ENCODE measurements around the gene CALHM6. TPM values are rescaled to one million over a fixed set of nuclear protein-coding genes. Genes with fewer than 3 reads are reported as not detected.
A peak's percentile ranks its signal among the peaks of the same experiment; 100 is the strongest.

The CALHM6 gene
- total and polyA plus RNA-seq, 7 donors: 1.3 to 32.0 (median 8.6) TPM

GRCh38 chr6:116456927-116457326 lies 4.2 kb upstream of the CALHM6 start:
- intact Hi-C loops (cut with DNase I): no loop called here
- Histone ChIP-seq H3K27ac (no peak overlapping the region), H3K36me3 (no peaks in the 10 kb centered on the region), H3K27me3 (peaks cover 0 to 3% (median 0%) of the 10 kb centered on the region in 3 donors), H3K4me1 (peaks cover 0 to 4% (median under 1%) of the 10 kb centered on the region in 4 donors), H3K4me3 (no peak overlapping the region), H3K9me3 (no peaks in the 10 kb centered on the region)
- no peak for TF ChIP-seq POLR2A (IDR thresholded peaks at IDR 0.05)
- TF ChIP-seq, protein P1, sequence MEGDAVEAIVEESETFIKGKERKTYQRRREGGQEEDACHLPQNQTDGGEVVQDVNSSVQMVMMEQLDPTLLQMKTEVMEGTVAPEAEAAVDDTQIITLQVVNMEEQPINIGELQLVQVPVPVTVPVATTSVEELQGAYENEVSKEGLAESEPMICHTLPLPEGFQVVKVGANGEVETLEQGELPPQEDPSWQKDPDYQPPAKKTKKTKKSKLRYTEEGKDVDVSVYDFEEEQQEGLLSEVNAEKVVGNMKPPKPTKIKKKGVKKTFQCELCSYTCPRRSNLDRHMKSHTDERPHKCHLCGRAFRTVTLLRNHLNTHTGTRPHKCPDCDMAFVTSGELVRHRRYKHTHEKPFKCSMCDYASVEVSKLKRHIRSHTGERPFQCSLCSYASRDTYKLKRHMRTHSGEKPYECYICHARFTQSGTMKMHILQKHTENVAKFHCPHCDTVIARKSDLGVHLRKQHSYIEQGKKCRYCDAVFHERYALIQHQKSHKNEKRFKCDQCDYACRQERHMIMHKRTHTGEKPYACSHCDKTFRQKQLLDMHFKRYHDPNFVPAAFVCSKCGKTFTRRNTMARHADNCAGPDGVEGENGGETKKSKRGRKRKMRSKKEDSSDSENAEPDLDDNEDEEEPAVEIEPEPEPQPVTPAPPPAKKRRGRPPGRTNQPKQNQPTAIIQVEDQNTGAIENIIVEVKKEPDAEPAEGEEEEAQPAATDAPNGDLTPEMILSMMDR (IDR thresholded peaks at IDR 0.05): no peak
- no peak for TF ChIP-seq POLR2AphosphoS5 (IDR thresholded peaks at IDR 0.05)
- no peak for TF ChIP-seq EP300 (IDR thresholded peaks at IDR 0.05)
- WGBS, 2 donors: 58 to 71% methylated on average over 2 of the region's 2 CpGs
- DNase-seq: no peak

DNA sequence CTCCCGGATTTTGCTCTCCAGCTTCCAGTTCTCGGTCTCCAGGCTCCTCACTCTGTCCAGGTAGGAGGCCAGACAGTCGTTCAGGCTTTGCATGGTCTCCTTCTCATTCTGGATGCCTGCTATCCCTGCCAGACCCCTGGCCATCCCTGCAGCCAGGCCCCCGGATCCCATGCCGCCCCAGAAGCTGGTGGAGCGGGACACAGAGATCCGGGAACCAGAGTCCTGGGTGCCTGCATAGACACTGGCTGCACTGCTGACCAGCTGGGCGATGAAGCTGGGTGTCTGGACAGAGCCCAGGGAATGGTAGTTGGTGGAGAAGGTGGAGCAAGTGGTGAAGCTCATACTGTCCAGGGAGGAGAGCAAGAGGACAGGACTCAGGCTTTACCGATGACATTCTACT lies 2.9 kb upstream of the CALHM6 start:
- H3K9me3 ChIP-seq: no peaks in the 10 kb centered on the region
- peaks cover 0 to 16% (median 0%) of the 10 kb centered on the region in 3 donors for H3K27me3 ChIP-seq
- no peak for DNase-seq
- no peak overlapping the region for H3K27ac ChIP-seq
- no peak overlapping the region for H3K4me3 ChIP-seq
- intact Hi-C loops (cut with DNase I): no loop called here
- H3K36me3 ChIP-seq: no peaks in the 10 kb centered on the region
- TF ChIP-seq EP300 (IDR thresholded peaks at IDR 0.05) (no peak), POLR2A (IDR thresholded peaks at IDR 0.05) (no peak), POLR2AphosphoS5 (IDR thresholded peaks at IDR 0.05) (no peak)
- TF ChIP-seq, protein P1 (IDR thresholded peaks at IDR 0.05): no peak
- 94 to 95% methylated on average over 9 of the region's 9 CpGs for WGBS, 2 donors
- peaks cover 0 to 11% (median 3%) of the 10 kb centered on the region in 4 donors for H3K4me1 ChIP-seq

DNA sequence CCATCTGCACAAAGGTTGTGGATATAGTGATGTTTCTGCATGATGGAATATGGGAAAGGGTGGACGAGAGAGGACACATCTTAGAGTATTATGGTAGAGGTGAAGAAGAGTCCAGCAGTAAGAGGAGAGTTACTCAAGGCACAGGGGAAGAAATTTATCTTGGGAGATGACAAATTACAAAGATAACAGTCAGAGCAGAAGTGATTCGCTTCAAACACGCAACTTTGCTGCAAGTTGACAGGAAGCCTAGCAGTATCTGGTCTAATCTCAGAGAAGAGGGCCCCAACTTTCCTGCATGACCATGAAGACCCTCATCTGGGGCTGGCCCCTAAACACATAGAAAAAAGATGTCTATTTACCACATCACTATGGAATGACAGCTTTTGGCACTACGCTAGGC lies 1.2 kb upstream of the CALHM6 start:
- H3K4me3 ChIP-seq: no peak overlapping the region
- intact Hi-C loops (cut with DNase I): no loop called here
- no peak overlapping the region for H3K27ac ChIP-seq
- 92 to 94% methylated on average over 4 of the region's 4 CpGs for WGBS, 2 donors
- H3K9me3 ChIP-seq: no peaks in the 10 kb centered on the region
- no peak for DNase-seq
- H3K4me1 ChIP-seq: peaks cover 0 to 11% (median 3%) of the 10 kb centered on the region in 4 donors
- no peaks in the 10 kb centered on the region for H3K36me3 ChIP-seq
- H3K27me3 ChIP-seq: peaks cover 0 to 19% (median 0%) of the 10 kb centered on the region in 3 donors
- no peak for TF ChIP-seq POLR2A (IDR thresholded peaks at IDR 0.05)
- TF ChIP-seq, protein P1 (IDR thresholded peaks at IDR 0.05): no peak
- no peak for TF ChIP-seq POLR2AphosphoS5 (IDR thresholded peaks at IDR 0.05)
- TF ChIP-seq EP300 (IDR thresholded peaks at IDR 0.05): no peak

GRCh38 chr6:116461932-116462885 lies 1.0 kb downstream of the CALHM6 start:
- peak overlapping the region; percentile 7 to 54 (median 43) for H3K4me3 ChIP-seq
- peak overlapping the region in 3 of 4 donors; percentile 25 to 59 (median 40) for H3K27ac ChIP-seq
- WGBS, 2 donors: 8 to 13% methylated on average over 84 of the region's 84 CpGs
- peak; percentile 65 for DNase-seq
- intact Hi-C loops (cut with DNase I): no loop called here
- TF ChIP-seq EP300 (IDR thresholded peaks at IDR 0.05): no peak
- no peaks in the 10 kb centered on the region for H3K36me3 ChIP-seq
- peaks cover 0 to 19% (median 0%) of the 10 kb centered on the region in 3 donors for H3K27me3 ChIP-seq
- H3K9me3 ChIP-seq: no peaks in the 10 kb centered on the region
- peaks cover 0 to 11% (median 3%) of the 10 kb centered on the region in 4 donors for H3K4me1 ChIP-seq

- Histone ChIP-seq H3K9me3 (no peaks in the 10 kb centered on the region), H3K27me3 (peaks cover 0 to 19% (median 0%) of the 10 kb centered on the region in 3 donors), H3K27ac (no peak overlapping the region), H3K4me3 (no peak overlapping the region), H3K4me1 (peaks cover 0 to 11% (median 3%) of the 10 kb centered on the region in 4 donors), H3K36me3 (no peaks in the 10 kb centered on the region)
- TF ChIP-seq EP300 (IDR thresholded peaks at IDR 0.05) (no peak), POLR2A (IDR thresholded peaks at IDR 0.05) (no peak)
- TF ChIP-seq, protein P1 (IDR thresholded peaks at IDR 0.05): no peak
- intact Hi-C loops (cut with DNase I): no loop called here
- 85 to 94% methylated on average over 4 of the region's 4 CpGs for WGBS, 2 donors
- DNase-seq: no peak
Observed at GRCh38 chr6:116463301-116463700, 2.1 kb downstream of the CALHM6 start.
